Measurements from ENCODE around the gene FAM200A.
A peak's percentile ranks its signal among the peaks of the same experiment; 100 is the strongest.

Gene FAM200A

DNA sequence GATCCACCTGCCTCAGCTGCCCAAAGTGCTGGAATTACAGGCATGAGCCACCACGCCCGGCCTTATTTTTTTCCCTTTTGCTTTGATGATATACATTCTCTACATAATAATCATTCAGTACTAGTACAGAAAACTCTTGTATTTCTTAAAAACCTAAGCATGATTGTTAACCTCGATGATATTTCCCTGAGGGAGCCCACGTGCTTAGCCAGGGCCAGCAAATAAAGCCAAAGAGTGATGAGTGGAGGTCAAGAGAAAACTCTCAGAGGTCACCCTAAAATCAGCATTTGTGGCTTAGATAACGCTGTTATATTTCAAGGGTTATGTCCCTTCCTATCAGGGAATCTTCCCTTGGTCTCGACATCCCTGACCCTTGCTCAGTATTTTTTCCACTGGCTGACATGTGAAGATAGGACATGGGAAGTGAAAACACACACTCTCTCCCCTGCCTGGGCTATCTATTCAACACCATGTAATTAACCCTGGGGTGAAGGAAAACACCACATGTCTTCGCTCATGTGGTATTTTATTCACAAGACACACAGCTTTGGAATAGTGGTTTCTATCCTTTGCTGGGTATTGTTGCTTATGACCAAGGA is 12.6 kb downstream of the FAM200A start:
- no peak overlapping the region for H2BK12ac ChIP-seq (ENCODE audit: low read length in 2 of 2)

GRCh38 chr7:99535667-99536066 is 16.2 kb downstream of the FAM200A start:
- peaks cover 82% of the 10 kb centered on the region for H3K9me3 ChIP-seq (ENCODE audit: control insufficient read depth, low read length)
- no peak overlapping the region for H3K27ac ChIP-seq (ENCODE audit: low read length, poor library complexity, severe bottlenecking)
- no peak overlapping the region for H3K4me2 ChIP-seq (ENCODE audit: low read length, poor library complexity, severe bottlenecking)
- H3K23ac ChIP-seq (ENCODE audit: low read length in 2 of 2): no peak overlapping the region
- H2BK5ac ChIP-seq (ENCODE audit: low read depth, low read length, poor library complexity, severe bottlenecking): no peak overlapping the region
- no peak overlapping the region for H2AK5ac ChIP-seq (ENCODE audit: low read length, severe bottlenecking)
- no peak overlapping the region for H3K9ac ChIP-seq (ENCODE audit: low read length)
- H3K36me3 ChIP-seq (ENCODE audit: control insufficient read depth in 1 of 2, insufficient read depth in 2 of 2, low read depth in 1 of 2, low read length in 2 of 2): peaks cover 35% of the 10 kb centered on the region in 2 experiments
- no peak overlapping the region for H3K4me3 ChIP-seq (ENCODE audit: insufficient read depth in 1 of 2, low read depth in 1 of 2, low read length in 2 of 2)
- WGBS: no CpG with 5 or more reads among the region's 2 CpGs
- H2BK12ac ChIP-seq (ENCODE audit: low read length in 2 of 2): no peak overlapping the region
- H2BK120ac ChIP-seq (ENCODE audit: low read depth, low read length): no peak overlapping the region
- no peak overlapping the region for H3K18ac ChIP-seq (ENCODE audit: low read depth in 1 of 2, low read length in 2 of 2)
- DNase-seq: no peak
- H4K8ac ChIP-seq (ENCODE audit: low read length): no peak overlapping the region
- H2BK15ac ChIP-seq (ENCODE audit: low read depth, poor library complexity, severe bottlenecking): no peak overlapping the region
- no peaks in the 10 kb centered on the region for H3K4me1 ChIP-seq (ENCODE audit: control insufficient read depth, insufficient read depth, low read depth, low read length)
- no peaks in the 10 kb centered on the region for H3K27me3 ChIP-seq (ENCODE audit: control insufficient read depth in 1 of 2, insufficient read depth in 1 of 2, low read length in 2 of 2)
- H3K4ac ChIP-seq (ENCODE audit: low read depth in 1 of 2, low read length in 2 of 2): no peak overlapping the region
- H3K79me1 ChIP-seq (replicated peaks; ENCODE audit: low read length, poor library complexity, severe bottlenecking): peaks cover 25% of the 10 kb centered on the region
- no peak overlapping the region for H2AFZ ChIP-seq (ENCODE audit: low read depth, low read length)
- no peak overlapping the region for H3K14ac ChIP-seq (ENCODE audit: low read length in 2 of 2)
- H4K91ac ChIP-seq (ENCODE audit: low read length): no peak overlapping the region

More for the DNA sequence above, 12.6 kb downstream of the FAM200A start:
- DNase-seq: no peak
- no peak overlapping the region for H3K23ac ChIP-seq (ENCODE audit: low read length in 2 of 2)
- H4K91ac ChIP-seq (ENCODE audit: low read length): no peak overlapping the region
- H3K14ac ChIP-seq (ENCODE audit: low read length in 2 of 2): no peak overlapping the region
- no peak overlapping the region for H3K4ac ChIP-seq (ENCODE audit: low read depth in 1 of 2, low read length in 2 of 2)
- H3K4me3 ChIP-seq (ENCODE audit: insufficient read depth in 1 of 2, low read depth in 1 of 2, low read length in 2 of 2): no peak overlapping the region
- H2BK120ac ChIP-seq (ENCODE audit: low read depth, low read length): no peak overlapping the region
- H3K27ac ChIP-seq (ENCODE audit: low read length, poor library complexity, severe bottlenecking): no peak overlapping the region
- H3K36me3 ChIP-seq (ENCODE audit: control insufficient read depth in 1 of 2, insufficient read depth in 2 of 2, low read depth in 1 of 2, low read length in 2 of 2): peaks cover 3 to 17% of the 10 kb centered on the region in 2 experiments
- no peak overlapping the region for H3K18ac ChIP-seq (ENCODE audit: low read depth in 1 of 2, low read length in 2 of 2)
- H2BK5ac ChIP-seq (ENCODE audit: low read depth, low read length, poor library complexity, severe bottlenecking): no peak overlapping the region
- H2BK15ac ChIP-seq (ENCODE audit: low read depth, poor library complexity, severe bottlenecking): no peak overlapping the region
- no peak overlapping the region for H2AK5ac ChIP-seq (ENCODE audit: low read length, severe bottlenecking)
- H2AFZ ChIP-seq (ENCODE audit: low read depth, low read length): no peak overlapping the region
- peaks cover 2% of the 10 kb centered on the region for H3K79me1 ChIP-seq (replicated peaks; ENCODE audit: low read length, poor library complexity, severe bottlenecking)
- peaks cover 75% of the 10 kb centered on the region for H3K9me3 ChIP-seq (ENCODE audit: control insufficient read depth, low read length)
- no peaks in the 10 kb centered on the region for H3K27me3 ChIP-seq (ENCODE audit: control insufficient read depth in 1 of 2, insufficient read depth in 1 of 2, low read length in 2 of 2)
- no peak overlapping the region for H4K8ac ChIP-seq (ENCODE audit: low read length)
- H3K9ac ChIP-seq (ENCODE audit: low read length): no peak overlapping the region
- no peak overlapping the region for H3K4me2 ChIP-seq (ENCODE audit: low read length, poor library complexity, severe bottlenecking)
- 52% methylated on average over 4 of the region's 7 CpGs for WGBS
- H3K4me1 ChIP-seq (ENCODE audit: control insufficient read depth, insufficient read depth, low read depth, low read length): no peaks in the 10 kb centered on the region

GRCh38 chr7:99531354-99531765 is 20.6 kb downstream of the FAM200A start:
- no peak overlapping the region for H3K4me2 ChIP-seq (ENCODE audit: low read length, poor library complexity, severe bottlenecking)
- no peak overlapping the region for H2BK12ac ChIP-seq (ENCODE audit: low read length in 2 of 2)
- no peak overlapping the region for H2BK15ac ChIP-seq (ENCODE audit: low read depth, poor library complexity, severe bottlenecking)
- H3K27me3 ChIP-seq (ENCODE audit: control insufficient read depth in 1 of 2, insufficient read depth in 1 of 2, low read length in 2 of 2): no peaks in the 10 kb centered on the region
- no peak for DNase-seq
- peaks cover 87% of the 10 kb centered on the region for H3K9me3 ChIP-seq (ENCODE audit: control insufficient read depth, low read length)
- no peak overlapping the region for H2AFZ ChIP-seq (ENCODE audit: low read depth, low read length)
- no peak overlapping the region for H2AK5ac ChIP-seq (ENCODE audit: low read length, severe bottlenecking)
- H3K4ac ChIP-seq (ENCODE audit: low read depth in 1 of 2, low read length in 2 of 2): no peak overlapping the region
- H3K23ac ChIP-seq (ENCODE audit: low read length in 2 of 2): no peak overlapping the region
- no peaks in the 10 kb centered on the region for H3K4me1 ChIP-seq (ENCODE audit: control insufficient read depth, insufficient read depth, low read depth, low read length)
- H3K79me1 ChIP-seq (replicated peaks; ENCODE audit: low read length, poor library complexity, severe bottlenecking): peaks cover 40% of the 10 kb centered on the region
- no peak overlapping the region for H2BK120ac ChIP-seq (ENCODE audit: low read depth, low read length)
- H3K4me3 ChIP-seq (ENCODE audit: insufficient read depth in 1 of 2, low read depth in 1 of 2, low read length in 2 of 2): peak overlapping the region in 1 of 2 experiments; percentile 61
- no peak overlapping the region for H3K18ac ChIP-seq (ENCODE audit: low read depth in 1 of 2, low read length in 2 of 2)
- WGBS: 98% methylated on average over 12 of the region's 12 CpGs
- no peak overlapping the region for H4K91ac ChIP-seq (ENCODE audit: low read length)
- H3K36me3 ChIP-seq (ENCODE audit: control insufficient read depth in 1 of 2, insufficient read depth in 2 of 2, low read depth in 1 of 2, low read length in 2 of 2): peaks cover 58 to 74% of the 10 kb centered on the region in 2 experiments
- no peak overlapping the region for H4K8ac ChIP-seq (ENCODE audit: low read length)
- H3K14ac ChIP-seq (ENCODE audit: low read length in 2 of 2): no peak overlapping the region
- no peak overlapping the region for H3K9ac ChIP-seq (ENCODE audit: low read length)
- no peak overlapping the region for H3K27ac ChIP-seq (ENCODE audit: low read length, poor library complexity, severe bottlenecking)
- H2BK5ac ChIP-seq (ENCODE audit: low read depth, low read length, poor library complexity, severe bottlenecking): no peak overlapping the region

GRCh38 chr7:99525713-99526440 is 26.0 kb downstream of the FAM200A start:
- H3K79me1 ChIP-seq (replicated peaks; ENCODE audit: low read length, poor library complexity, severe bottlenecking): peaks cover 34% of the 10 kb centered on the region
- H3K14ac ChIP-seq (ENCODE audit: low read length in 2 of 2): no peak overlapping the region
- no peak overlapping the region for H2BK5ac ChIP-seq (ENCODE audit: low read depth, low read length, poor library complexity, severe bottlenecking)
- H2BK15ac ChIP-seq (ENCODE audit: low read depth, poor library complexity, severe bottlenecking): no peak overlapping the region
- H3K36me3 ChIP-seq (ENCODE audit: control insufficient read depth in 1 of 2, insufficient read depth in 2 of 2, low read depth in 1 of 2, low read length in 2 of 2): peaks cover 46 to 87% of the 10 kb centered on the region in 2 experiments
- no peak overlapping the region for H2AK5ac ChIP-seq (ENCODE audit: low read length, severe bottlenecking)
- H2BK12ac ChIP-seq (ENCODE audit: low read length in 2 of 2): no peak overlapping the region
- no peak overlapping the region for H3K4me2 ChIP-seq (ENCODE audit: low read length, poor library complexity, severe bottlenecking)
- DNase-seq: no peak
- H3K4me3 ChIP-seq (ENCODE audit: insufficient read depth in 1 of 2, low read depth in 1 of 2, low read length in 2 of 2): no peak overlapping the region
- no peak overlapping the region for H4K8ac ChIP-seq (ENCODE audit: low read length)
- H3K9me3 ChIP-seq (ENCODE audit: control insufficient read depth, low read length): peaks cover 42% of the 10 kb centered on the region
- H3K4ac ChIP-seq (ENCODE audit: low read depth in 1 of 2, low read length in 2 of 2): no peak overlapping the region
- no peak overlapping the region for H3K23ac ChIP-seq (ENCODE audit: low read length in 2 of 2)
- no peak overlapping the region for H3K18ac ChIP-seq (ENCODE audit: low read depth in 1 of 2, low read length in 2 of 2)
- no peak overlapping the region for H2BK120ac ChIP-seq (ENCODE audit: low read depth, low read length)
- no peak overlapping the region for H4K91ac ChIP-seq (ENCODE audit: low read length)
- no peak overlapping the region for H3K9ac ChIP-seq (ENCODE audit: low read length)
- no peak overlapping the region for H2AFZ ChIP-seq (ENCODE audit: low read depth, low read length)
- H3K27ac ChIP-seq (ENCODE audit: low read length, poor library complexity, severe bottlenecking): no peak overlapping the region
- 97% methylated on average over 21 of the region's 21 CpGs for WGBS
- no peaks in the 10 kb centered on the region for H3K4me1 ChIP-seq (ENCODE audit: control insufficient read depth, insufficient read depth, low read depth, low read length)
- H3K27me3 ChIP-seq (ENCODE audit: control insufficient read depth in 1 of 2, insufficient read depth in 1 of 2, low read length in 2 of 2): no peaks in the 10 kb centered on the region
